Breast epithelium (tissue), 3 donors: ENCODE data around the gene REM2.

Experiments
- POLR2A ChIP-seq: fragments of 450-650 bp; IDR thresholded peaks from one replicate; pipeline ENCODE4 v1.6.1; 2016; ENCODE audit warnings: antibody characterized with exemption, mild to moderate bottlenecking, moderate library complexity
- TF ChIP-seq, protein P1 (sequence below), 3 donors: fragments of 450-650 bp; IDR thresholded peaks; one replicate each; pipeline ENCODE4 v1.5.1; 2016 to 2017; ENCODE audit warnings: antibody characterized with exemption in 3 of 3, mild to moderate bottlenecking in 3 of 3, moderate library complexity in 3 of 3

DNA sequence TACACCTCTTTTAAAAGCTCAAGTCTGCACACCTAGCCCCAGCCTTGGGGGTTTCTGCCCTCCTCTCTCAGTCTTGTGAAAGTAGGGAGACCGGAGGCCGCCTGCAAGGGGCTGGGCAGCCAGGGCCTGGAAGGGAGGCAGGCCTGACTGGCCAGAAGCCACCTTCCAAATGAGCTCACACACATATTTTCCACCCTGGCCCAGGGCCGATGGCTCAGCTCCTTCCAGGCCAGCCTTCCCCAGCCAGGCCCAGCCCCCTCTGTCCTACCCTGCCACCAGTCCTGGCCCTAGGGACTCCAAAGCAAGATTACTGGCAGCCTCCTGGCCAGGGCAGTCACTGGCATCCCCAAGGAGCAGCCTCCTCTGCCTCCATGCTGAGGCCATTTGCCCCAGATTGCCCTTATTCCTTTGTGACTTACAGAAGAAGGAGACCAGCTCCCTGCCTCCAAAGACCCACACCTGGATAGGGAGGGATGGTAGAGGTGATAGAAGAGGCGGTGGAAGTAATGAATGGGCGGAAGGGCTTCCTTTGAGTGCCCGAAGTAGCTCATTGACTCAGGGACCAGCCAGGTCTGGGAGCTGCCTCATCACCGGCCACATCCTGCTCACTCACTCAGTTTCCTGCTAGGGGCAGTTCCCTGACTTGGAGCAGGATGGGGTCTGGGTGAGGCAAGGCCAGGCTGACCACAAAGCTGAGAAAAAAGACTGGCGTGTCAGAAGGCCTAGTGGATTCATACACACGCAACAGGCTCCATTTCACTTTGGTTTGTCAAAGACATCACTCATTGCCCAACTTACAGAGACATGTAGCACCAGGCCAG, 31.9 kb upstream of the REM2 start:
- TF ChIP-seq, protein P1, sequence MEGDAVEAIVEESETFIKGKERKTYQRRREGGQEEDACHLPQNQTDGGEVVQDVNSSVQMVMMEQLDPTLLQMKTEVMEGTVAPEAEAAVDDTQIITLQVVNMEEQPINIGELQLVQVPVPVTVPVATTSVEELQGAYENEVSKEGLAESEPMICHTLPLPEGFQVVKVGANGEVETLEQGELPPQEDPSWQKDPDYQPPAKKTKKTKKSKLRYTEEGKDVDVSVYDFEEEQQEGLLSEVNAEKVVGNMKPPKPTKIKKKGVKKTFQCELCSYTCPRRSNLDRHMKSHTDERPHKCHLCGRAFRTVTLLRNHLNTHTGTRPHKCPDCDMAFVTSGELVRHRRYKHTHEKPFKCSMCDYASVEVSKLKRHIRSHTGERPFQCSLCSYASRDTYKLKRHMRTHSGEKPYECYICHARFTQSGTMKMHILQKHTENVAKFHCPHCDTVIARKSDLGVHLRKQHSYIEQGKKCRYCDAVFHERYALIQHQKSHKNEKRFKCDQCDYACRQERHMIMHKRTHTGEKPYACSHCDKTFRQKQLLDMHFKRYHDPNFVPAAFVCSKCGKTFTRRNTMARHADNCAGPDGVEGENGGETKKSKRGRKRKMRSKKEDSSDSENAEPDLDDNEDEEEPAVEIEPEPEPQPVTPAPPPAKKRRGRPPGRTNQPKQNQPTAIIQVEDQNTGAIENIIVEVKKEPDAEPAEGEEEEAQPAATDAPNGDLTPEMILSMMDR (IDR thresholded peaks at IDR 0.05): no peak
- TF ChIP-seq POLR2A: no peak
